ENCODE measurements around the gene USP21. TPM values are rescaled to one million over a fixed set of nuclear protein-coding genes. Genes with fewer than 3 reads are reported as not detected.

The USP21 gene
- total RNA-seq, 1 experiment from 2014 or later: 3.3 TPM

DNA sequence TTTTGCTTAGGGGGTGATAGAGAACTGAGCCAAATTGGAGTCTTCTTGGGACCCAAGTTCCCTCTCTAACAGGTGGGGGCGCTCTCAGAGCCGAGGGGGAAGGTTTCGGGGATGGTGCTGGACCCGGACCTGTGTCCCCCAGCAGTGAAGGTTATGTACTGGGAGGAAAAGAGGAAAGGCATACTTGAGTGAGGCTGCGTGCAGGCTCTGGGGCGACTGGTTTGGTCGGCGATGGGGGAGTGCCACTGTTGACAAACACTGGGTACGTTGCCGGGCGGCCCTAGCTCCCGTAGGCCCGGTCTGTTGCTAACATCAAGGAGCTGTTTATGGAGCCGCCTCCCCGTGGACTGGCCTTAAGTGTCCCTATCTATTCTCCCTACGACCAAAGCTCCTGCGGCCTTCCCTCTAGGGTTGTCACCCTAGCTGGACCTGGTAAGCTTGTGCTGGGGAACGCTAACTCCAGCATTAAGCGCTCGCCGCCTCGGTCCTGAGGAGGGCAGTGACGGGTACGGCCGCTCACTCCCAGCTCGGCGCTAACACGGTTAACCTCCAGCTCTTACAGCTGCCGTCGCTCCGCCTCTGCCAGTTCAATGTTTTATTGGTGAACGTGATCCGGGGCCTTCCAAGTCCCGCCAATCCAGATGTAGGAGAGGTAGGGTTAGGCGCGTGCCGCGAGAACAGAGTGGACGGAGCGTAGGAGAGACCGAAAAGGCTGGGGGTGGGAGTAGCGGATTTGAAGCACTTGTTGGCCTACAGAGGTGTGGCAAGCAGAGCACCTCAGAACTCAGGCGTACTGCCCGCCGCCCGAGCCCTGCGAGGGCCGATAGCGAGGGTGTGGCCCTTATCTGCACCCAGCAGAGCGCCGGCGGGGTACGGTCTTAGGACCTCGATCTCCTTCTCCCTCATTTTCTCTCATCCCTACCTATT, 6.7 kb downstream of the USP21 start, which contains the start of gene PPOX:
Gene PPOX, plus strand, starts transcription at position 685 of the 927 bp plus-strand sequence. CDS start 422 bp downstream, outside the sequence.
- peak; percentile 99 for DNase-seq (ENCODE audit: low spot score)
- in situ Hi-C loops (cut with HindIII; ENCODE audit: low sequenced_read_pairs): no loop called here

- peak; percentile 16 for DNase-seq (ENCODE audit: low spot score)
- in situ Hi-C loops (cut with HindIII; ENCODE audit: low sequenced_read_pairs): no loop called here
Measured at GRCh38 chr1:161166669-161167548, 7.6 kb downstream of the USP21 start.

GRCh38 chr1:161168906-161169305, 9.6 kb downstream of the USP21 start:
- in situ Hi-C loops (cut with HindIII; ENCODE audit: low sequenced_read_pairs): no loop called here
- no peak for DNase-seq (ENCODE audit: low spot score)

- in situ Hi-C loops (cut with HindIII; ENCODE audit: low sequenced_read_pairs): no loop called here
- DNase-seq (ENCODE audit: low spot score): no peak
Measured at GRCh38 chr1:161171191-161171590, 11.9 kb downstream of the USP21 start.

DNA sequence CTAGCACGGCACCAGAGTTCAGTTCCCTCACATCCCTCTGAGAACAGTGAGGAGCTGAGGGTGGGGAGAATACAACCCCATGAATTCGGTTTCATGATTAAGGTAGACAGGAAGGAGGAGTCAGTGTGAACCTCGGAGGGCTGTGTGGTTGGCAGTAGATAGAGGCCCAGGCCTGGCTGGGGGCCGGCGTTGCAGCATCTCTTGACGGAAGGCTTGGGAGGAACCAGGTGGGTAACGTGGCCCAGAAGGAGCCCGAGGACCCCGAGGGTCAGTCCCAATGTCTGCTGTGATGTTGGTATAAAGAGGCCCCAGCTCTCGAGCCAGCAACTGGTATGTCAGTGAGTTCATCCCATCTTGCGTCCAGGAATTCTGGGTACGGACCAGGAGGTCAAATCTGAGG, 12.4 kb downstream of the USP21 start:
- in situ Hi-C loops (cut with HindIII; ENCODE audit: low sequenced_read_pairs): no loop called here
- no peak for DNase-seq (ENCODE audit: low spot score)

- in situ Hi-C loops (cut with HindIII; ENCODE audit: low sequenced_read_pairs): no loop called here
- DNase-seq (ENCODE audit: low spot score): no peak
Measured at GRCh38 chr1:161172349-161172748, 13.0 kb downstream of the USP21 start.

GRCh38 chr1:161172776-161173376, 13.6 kb downstream of the USP21 start:
- in situ Hi-C loops (cut with HindIII; ENCODE audit: low sequenced_read_pairs): no loop called here
- no peak for DNase-seq (ENCODE audit: low spot score)

- in situ Hi-C loops (cut with HindIII; ENCODE audit: low sequenced_read_pairs): no loop called here
- no peak for DNase-seq (ENCODE audit: low spot score)
Measured at GRCh38 chr1:161173711-161174110, 14.4 kb downstream of the USP21 start.

DNA sequence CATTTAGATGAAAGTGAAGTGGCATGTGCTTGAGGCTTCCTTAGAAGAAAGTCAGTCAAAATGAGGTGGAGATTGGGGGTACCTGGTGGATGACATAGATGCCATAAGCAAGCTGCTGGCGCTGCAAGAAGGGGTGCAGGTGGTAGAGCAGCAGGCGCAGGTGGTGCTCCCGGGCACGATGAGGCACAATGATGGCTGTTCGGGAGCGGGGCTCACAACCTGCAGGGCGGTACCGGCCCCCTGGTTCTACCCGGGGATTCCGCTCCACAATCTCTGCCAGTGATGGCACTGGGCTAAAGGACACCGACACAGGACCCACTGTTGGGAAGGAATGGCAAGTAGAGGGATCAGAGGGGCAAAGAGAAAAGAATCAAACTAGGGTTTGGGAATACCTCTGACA, 15.6 kb downstream of the USP21 start:
- no peak for DNase-seq (ENCODE audit: low spot score)
- in situ Hi-C loops (cut with HindIII; ENCODE audit: low sequenced_read_pairs): no loop called here

DNA sequence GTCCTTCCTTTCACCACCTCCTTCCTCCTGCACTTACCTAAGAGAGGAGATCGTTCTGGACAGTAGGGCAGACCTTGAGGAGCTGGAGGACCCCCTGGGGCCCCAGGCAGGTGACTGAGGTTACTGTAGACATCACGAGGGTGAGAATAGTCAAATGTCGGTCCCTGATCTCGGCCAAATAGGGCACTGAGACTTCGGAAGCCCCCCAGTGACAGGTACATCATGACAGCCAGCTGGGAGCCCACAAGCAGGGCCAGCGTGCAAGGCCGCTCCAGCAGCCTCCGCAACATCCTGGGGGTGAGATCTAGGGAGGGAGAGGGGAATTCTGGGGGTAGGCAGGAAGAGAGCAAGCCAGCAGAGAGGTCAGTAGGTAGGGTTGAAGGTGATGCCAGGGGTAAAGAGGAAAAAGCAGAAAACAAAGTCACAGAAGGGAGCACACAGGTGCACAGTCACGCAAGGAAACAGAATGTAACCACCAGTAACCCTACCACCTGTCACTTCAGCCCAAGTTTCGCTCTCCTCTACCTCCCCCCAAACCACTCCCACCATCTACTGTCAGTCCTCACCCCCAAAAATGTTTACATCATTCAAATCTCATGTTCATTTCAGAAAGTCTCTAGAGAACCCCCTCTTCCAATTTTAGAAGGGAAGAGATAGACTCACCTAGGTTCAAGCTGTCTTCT, 16.6 kb downstream of the USP21 start:
- in situ Hi-C loops (cut with HindIII; ENCODE audit: low sequenced_read_pairs): no loop called here
- no peak for DNase-seq (ENCODE audit: low spot score)

GRCh38 chr1:161176468-161177111, 17.3 kb downstream of the USP21 start:
- DNase-seq (ENCODE audit: low spot score): no peak
- in situ Hi-C loops (cut with HindIII; ENCODE audit: low sequenced_read_pairs): no loop called here

DNA sequence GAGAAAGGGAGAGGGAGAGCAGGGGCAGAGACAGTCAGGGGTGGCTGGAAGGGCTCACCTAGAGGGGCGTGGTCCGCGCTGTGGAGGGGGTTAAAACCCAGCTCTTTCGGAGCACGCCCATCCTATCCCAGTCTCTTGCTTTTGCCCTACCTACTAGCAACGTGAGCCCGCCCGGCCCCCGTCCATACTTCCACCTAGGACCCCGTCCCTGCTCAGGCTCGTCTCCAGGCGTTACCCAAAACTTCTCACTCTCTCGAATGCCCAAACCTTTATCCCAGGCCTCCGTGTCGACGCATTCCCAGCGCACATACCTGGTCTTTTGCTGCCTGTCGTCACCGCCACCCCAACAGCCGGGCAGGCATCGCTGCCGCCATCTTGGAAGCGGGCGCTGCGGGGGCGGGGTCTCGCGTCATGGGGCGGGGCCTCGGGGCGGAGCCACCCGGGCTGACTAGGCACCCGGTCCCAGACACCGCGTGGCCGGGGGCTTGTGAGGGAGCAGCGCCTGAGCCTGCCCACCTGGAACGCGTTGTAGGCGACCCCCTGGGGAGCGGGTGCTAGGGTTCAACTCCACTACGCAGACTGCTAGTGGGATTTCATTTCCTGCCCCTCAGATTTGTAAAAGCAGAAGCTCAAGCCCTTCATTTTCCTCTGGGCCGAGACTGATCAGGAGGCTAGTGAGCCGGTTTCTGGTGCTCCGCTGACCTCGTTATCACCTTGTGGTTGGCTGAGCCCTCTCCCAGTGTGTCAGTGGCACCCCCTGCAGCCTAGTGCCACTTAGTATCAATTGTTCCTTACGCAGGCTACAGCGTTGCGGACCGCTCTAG, 18.0 kb downstream of the USP21 start, which contains the start of gene B4GALT3:
Gene B4GALT3, minus strand, starts transcription at position 396 of the 824 bp plus-strand sequence. CDS start 1,447 bp downstream, outside the sequence.
- in situ Hi-C loops (cut with HindIII; ENCODE audit: low sequenced_read_pairs): no loop called here
- DNase-seq (ENCODE audit: low spot score): peak; percentile 86

DNA sequence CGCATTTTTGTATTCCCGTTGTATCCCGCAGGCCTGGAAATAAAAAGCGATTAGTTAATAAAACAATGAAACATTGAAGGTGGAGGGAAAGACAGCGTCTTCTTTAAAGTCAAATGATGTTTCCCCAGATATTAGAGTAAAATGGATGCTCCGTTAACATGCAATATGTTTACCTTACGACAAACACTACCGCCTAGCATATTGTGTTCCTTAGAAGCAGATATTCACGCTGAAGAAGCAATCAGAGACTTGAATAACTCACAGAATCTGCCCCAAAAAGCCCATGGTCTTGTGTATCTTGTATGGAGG, 18.6 kb downstream of the USP21 start:
- in situ Hi-C loops (cut with HindIII; ENCODE audit: low sequenced_read_pairs): no loop called here
- no peak for DNase-seq (ENCODE audit: low spot score)

- in situ Hi-C loops (cut with HindIII; ENCODE audit: low sequenced_read_pairs): no loop called here
- DNase-seq (ENCODE audit: low spot score): no peak
Measured at GRCh38 chr1:161179698-161180097, 20.4 kb downstream of the USP21 start.

DNA sequence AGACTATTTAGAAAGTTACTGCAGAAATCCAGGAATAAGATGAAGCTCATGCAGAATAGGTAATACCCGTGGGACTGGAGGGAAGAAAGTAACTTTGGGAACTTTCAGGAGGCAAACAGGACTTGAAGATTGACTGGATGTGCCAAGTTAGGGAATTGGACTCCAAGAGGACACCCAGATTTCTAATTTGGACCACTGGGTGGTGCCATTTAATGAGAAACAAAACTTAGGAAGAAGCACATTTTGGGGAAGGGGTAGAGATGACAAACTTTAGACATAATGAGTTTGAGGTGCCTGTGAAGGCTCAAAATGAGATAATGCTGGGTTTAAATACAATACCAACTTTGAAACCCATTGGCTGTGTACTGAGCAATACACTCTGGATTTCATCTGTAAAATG, 21.3 kb downstream of the USP21 start:
- DNase-seq (ENCODE audit: low spot score): no peak
- in situ Hi-C loops (cut with HindIII; ENCODE audit: low sequenced_read_pairs): no loop called here

DNA sequence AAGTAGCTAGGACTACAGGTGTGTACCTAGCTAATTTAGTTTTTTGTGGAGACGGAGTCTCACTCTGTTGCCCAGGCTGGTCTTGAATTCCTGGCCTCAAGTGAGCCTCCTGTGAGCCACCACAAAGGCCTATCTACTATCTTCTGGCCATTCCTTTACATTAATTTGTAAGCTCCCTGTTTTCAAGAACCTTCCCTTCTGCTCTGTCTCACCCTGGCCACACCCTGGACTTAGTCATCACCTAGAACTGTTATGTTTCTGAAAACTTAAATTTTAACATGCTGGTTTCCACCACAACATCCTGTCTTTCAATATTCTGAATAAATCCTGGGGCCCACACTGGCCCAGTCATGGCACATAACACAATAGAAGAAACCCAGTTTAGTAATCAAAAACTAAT, 22.9 kb downstream of the USP21 start:
- in situ Hi-C loops (cut with HindIII; ENCODE audit: low sequenced_read_pairs): no loop called here
- DNase-seq (ENCODE audit: low spot score): no peak

GRCh38 chr1:161185282-161185682, 26.0 kb downstream of the USP21 start:
- in situ Hi-C loops (cut with HindIII; ENCODE audit: low sequenced_read_pairs): no loop called here
- peak; percentile 70 for DNase-seq (ENCODE audit: low spot score)
